Renal cortical epithelial cell (primary cell): ENCODE results near the gene NIT2. TPM values are rescaled to one million over a fixed set of nuclear protein-coding genes. Genes with fewer than 3 reads are reported as not detected.
A peak's percentile ranks its signal among the peaks of the same experiment; 100 is the strongest.

Experiments
- DNase-seq: peaks from one replicate; pipeline ENCODE4 v3.0.0-alpha.2; 2011; ENCODE audit warnings: low read depth
- total RNA-seq: library from RNA; depleted of rRNA; stranded (reverse); fragments of >200 nt; gene quantifications from 2 replicates; pipeline ENCODE4 v1.2.3, GENCODE V29; 2014

Gene NIT2
- total RNA-seq, 1 donor from 2014 or later = 25.5 TPM

DNA sequence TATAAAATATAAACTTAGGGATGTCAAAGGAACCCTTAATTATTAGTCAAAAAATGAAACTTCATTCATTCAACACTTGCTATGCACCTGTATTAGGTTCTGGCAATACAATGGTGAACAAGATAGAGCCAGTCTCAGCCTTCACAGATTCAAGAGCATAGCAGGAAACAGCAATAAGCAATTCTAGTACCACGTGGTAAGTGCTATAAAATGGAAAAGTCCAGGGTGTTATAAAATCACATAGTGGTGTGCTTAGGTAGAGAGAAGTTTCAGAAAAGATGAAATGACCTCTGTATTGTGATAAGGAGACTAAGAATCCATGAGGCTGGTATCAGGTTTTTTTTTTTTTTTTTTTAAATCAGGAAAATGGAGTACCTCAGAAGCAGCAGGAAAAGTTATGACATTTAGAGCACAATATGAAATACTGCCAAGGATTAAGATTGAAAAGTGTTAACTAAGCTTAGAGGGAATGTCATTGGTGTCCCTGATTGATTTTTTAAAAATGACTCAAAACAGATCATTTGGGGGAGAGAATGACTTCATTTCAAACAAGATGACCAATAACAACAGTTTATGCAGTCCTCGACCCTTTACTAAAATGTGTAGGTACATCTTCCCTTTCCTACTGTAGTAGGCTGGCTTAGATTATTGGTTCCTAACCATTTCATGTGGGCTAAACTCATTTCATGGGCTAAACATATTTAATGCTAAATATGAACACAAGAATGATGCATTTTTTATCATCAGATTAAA, 61.3 kb downstream of the NIT2 start:
- DNase-seq = peak; percentile 4

DNA sequence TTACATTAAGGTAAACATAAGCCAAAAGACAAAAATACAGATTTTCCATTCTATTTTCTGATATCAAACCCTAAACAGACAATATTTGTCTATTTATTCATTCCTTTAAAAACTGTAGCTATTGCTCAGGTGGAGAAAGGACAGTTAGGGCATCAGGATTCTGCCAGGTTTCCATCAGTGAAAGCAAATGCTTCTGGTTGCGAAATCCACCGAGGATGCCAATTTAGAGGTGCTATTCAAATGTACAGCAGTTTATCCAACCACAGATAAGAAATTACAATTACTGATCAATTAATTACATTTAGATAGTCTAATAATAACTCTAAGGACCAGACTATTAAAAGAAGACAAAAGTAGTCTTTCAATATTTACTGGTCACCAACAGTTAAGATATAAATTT, 62.4 kb downstream of the NIT2 start:
- peak; percentile 3 for DNase-seq

DNA sequence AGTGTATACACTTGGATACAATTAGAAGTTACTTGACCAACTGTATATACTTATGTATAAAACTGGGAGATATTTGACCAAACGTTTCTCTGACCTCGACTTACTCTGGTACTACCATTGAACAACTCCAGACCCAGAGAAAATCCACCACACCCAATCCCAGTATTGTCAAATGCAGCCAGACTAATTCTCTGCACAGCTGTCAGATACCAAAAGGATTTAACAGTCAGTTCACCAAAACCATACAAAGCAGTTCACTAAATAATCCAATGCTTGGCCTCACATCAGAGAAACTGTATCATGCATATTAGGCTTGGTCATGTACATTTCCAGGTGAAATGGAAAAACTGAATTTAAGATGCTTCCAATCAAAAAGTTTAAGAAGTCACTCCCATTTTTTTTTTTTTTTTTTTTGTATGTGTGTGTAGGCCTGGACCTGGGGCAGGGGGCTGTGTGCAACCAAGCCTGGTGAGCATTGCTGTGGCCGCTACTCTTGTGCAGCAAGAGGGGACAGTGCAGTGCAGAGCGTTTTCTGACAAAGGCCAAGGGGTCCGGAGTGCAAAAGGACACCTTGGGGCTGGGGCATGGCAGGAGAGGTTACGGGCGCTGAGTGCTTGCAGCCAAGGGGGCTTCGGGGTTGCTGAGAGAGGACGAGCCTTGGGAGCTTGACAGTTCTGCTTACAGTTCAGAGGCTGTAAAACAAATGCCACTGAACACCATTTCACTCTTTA, 64.9 kb downstream of the NIT2 start:
- DNase-seq = no peak

DNA sequence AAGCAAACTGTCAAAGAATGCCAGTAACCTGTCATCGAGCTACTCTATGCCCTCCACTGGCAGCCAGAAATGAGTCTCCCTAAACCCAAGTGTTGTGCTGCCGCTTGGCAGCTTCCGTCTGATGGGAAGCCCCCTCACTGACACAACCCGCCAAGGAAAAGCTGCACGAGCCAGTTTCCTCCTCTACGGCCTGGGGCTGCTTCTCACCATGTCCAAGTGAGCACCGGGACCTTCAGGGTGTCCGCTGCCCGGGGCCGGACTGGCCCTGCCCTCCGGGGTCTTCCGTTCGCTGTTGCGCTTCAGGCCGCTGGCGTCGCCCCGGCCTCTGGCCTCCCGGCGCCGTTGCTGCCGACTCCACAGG, 65.8 kb downstream of the NIT2 start:
- no peak for DNase-seq

DNA sequence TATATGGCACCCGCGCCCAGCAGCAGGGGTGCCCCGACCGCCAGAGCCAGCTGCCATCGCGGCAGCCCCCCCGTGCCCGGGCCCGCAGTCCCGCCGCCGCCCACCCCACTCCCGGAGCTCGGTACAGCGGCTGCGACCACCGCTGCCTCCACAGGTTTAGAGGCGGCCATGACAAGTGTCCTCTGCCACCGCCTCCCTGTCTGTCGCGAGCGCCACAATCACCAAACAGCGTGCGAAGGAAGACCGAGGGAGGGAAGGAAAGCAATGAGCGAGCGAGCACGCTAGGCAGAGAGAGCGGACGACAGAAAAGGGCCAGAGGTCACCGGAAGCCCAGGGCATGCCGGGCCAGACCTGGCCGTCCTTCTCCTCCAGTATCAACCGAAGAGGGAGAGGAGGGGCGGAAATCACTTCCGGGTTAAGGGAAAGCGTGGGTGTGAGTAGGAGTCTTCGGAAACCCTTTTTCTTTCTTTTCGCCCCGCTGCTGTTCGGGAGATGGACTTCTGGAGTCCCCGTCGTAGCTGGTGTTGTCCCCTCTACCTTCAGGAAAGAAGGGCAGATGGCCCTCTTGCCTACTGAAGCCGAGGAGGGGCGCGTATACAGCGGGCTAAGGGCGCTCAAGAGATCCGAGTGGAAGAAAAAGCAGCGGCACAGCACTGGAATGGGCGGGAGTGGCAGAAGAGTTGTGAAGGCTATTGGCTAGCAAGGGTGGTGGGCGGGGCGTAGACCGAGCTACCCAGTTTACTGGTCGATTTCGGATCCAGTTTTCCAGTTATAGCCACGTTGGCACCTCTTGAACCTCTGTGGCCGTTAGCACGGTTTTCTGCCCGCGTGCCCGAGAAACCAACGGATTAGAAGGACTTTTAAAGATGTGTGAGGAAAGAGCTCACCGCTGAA, 66.5 kb downstream of the NIT2 start, which contains the start of the genes LNP1 and TOMM70:
Gene LNP1 (plus strand): TSS at position 760 of the 894 bp plus-strand sequence. CDS start 28,191 bp downstream, outside the sequence.
Gene TOMM70 (minus strand): TSS at position 310 of the 894 bp plus-strand sequence. CDS start 140 bp downstream, at position 170.
- DNase-seq = peak; percentile 94

DNA sequence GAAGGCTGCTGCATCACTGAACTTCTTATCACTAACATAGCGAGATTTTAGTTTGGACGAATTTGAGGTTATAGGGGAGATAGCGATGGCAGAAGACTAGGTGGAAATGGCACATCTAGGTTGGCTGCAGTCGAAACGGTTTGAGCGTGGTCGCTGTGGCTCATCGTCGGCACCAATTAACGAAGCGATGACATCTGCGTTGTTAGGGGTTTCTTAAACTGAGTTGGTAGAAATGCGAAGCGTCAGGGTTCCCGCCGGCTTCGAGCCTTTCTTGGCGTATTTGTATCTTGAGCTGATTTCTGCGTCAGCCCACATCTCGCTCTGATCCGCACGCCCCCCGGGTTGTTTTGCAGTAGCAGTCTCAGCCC, 67.1 kb downstream of the NIT2 start:
- DNase-seq = peak; percentile 21

DNA sequence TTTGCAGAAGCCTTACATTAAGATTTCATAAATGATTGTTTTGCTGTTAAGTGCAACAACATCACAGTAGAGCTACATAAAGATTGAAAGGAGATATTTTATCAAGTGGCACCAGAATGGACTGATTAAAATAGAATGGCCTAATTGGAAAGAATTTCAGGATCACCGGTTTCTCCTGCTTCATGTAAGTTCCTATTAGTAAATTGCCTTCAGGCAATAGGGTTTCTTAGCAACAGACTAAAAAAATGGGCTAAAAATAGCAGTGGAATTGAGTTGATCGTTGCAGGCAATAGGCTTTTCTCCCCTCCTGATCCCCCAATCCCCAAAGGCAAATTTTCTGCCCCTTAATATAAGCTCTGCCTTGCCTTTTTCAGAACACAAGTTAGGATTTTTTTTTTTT, 67.7 kb downstream of the NIT2 start:
- DNase-seq = peak; percentile 84

DNA sequence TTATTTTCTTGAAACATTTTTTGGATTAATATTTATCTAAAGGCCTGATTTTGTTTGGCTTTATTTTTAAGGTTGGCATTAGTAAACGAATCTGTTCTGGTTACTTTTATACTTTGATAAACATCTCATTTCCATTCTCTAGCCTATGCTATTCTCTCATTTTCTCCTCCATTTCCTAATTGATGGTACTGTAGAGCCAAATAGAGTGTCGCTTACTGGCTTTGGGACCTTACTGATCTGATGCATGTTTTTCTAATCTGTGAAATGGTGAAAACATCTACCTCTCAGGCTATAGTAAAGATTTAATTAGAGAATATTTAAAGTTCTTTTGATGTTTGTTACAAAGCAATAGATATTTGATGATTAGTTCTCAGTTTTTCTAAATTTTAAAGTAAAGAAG, 68.3 kb downstream of the NIT2 start:
- DNase-seq = no peak

DNA sequence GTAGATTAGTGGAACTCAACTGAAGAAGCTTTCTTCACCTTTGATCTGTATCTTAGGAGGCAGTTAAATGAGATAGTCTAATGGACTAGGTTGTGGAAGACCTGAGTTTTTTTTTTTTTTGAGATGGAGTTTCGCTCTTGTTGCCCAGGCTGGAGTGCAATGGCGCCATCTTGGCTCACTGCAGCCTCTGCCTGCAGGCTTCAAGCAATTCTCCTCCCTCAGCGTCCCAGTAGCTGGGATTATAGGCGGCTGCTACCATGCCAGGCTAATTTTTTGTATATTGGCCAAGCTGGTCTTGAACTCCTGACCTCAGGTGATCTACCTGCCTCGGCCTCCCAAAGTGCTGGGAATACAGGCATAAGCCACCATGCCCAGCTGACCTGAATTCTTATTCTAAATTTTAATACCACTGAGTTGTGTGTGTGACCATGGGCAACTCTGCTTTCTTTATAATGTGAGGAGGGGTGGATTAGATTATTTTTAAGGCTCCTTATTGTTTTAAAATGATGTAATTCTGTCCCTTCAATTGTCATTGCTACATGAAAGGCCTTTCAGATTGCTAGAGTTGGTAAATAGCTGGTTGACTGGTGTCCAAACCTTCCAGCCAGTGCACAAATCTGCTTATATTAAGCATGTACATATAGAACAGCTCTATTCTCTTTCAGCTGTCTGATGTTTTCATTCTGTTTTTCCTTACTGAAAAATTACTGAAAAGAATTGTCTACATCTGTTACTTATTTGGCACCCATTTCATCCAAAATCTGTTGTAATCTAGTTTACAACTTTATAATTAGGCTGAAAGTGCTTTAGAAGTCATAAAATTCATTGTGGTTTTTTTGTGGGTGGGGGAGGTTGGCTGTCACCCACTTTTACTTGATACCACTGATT, 69.0 kb downstream of the NIT2 start:
- DNase-seq = peak; percentile 24

DNA sequence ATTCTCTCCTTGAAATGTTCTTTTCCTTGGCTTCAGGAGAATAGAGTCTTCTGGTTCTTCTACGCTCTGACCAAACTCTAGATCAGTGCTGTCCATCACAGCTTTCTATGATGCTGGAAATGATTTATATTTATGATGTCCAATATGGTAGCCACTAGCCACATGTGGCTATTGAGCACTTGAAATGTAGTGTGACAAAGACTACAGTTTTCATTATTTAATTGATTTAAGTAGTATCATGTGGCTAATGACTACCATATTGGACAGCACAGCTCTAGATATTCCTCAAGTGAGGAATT, 69.6 kb downstream of the NIT2 start:
- no peak for DNase-seq

DNA sequence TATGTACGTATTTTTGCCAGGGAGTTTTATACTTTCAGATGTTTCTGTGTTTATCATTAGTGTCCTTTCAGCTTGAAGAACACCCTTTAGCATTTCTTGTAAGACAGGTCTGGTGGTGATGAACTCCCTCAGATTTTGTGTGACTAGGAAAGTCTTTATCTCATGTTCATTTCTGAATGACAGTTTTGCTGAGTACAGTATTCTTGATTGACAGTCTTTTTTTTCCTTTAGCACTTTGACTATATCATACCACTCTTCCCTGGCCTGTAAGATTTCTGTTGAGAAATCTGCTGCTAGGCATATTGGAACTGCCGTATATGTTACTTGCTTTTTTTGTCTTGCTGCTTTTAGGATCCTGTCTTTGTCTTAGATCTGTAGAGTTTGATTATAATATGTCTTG, 72.6 kb downstream of the NIT2 start:
- DNase-seq = no peak

DNA sequence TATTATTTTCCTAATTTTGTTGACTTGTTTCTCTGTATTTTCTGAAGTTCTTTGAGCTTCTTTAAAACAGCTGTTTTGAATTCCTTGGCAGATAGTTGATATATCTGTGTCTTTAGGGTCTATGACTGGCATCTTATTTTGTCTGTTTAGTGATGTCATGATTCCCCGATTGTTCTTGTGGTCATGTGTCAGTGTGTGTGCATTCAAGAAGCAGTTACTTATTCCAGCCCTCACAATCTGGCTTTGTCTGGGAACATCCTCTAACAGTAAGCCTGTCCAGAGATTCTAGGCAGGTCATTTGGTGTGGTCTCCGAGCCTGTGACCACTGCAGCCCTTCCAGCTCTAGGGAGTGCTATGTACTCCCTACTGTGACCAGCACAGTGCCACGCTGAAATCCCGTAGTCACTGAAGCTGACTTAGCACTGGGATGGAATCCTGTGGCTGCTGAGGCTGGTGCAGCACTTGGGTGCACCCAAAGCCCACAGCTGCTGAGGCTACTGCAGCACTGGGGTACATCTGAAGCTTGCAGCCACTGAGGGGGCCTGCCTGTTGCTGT, 73.5 kb downstream of the NIT2 start:
- DNase-seq = no peak

Other genes with a start within 250 kb of the NIT2 start
- gene FILIP1L, start 220.3 kb upstream of the NIT2 start, total RNA-seq = 18.9 and 111 TPM in 2 replicates
- gene TBC1D23, start 73.8 kb upstream of the NIT2 start, total RNA-seq = 69.3 and 87.7 TPM in 2 replicates
- 52.1 and 57.3 TPM in 2 replicates for gene TOMM70, start 66.3 kb downstream of the NIT2 start, total RNA-seq
- 1.2 and 2.0 TPM in 2 replicates for gene LNP1, start 66.8 kb downstream of the NIT2 start, total RNA-seq
- 11.3 and 33.5 TPM in 2 replicates for gene TMEM45A, start 157.9 kb downstream of the NIT2 start, total RNA-seq